Mesendoderm (in vitro differentiated cells): Measurements from ENCODE around the gene GPN3.
A peak's percentile ranks its signal among the peaks of the same experiment; 100 is the strongest.

Experiments
- DNase-seq: peaks from one replicate; pipeline ENCODE4 v3.0.0; 2013
- H2AK5ac ChIP-seq: 2 replicates; pipeline ENCODE4 v1.6.1; 2013; ENCODE audit warnings: low read length, inconsistent platforms
- H2BK120ac ChIP-seq: 2 replicates; pipeline ENCODE4 v1.6.1; 2013; ENCODE audit warnings: low read depth, mild to moderate bottlenecking, low read length, moderate library complexity, mixed read lengths
- H2BK15ac ChIP-seq: replicated peaks from 2 replicates; pipeline ENCODE4 v1.6.1; 2013; ENCODE audit warnings: low read depth, mild to moderate bottlenecking, moderate library complexity
- H2BK5ac ChIP-seq: 2 replicates; pipeline ENCODE4 v1.6.1; 2013; ENCODE audit warnings: low read length, inconsistent platforms
- H3K18ac ChIP-seq: 2 replicates; pipeline ENCODE4 v1.6.1; 2013; ENCODE audit warnings: mild to moderate bottlenecking, low read length, mixed read lengths
- H3K23ac ChIP-seq: one replicate; pipeline ENCODE4 v1.6.1; 2013; ENCODE audit warnings: low read length
- H3K27ac ChIP-seq: 2 replicates; pipeline ENCODE4 v1.5.1; 2013; ENCODE audit warnings: low read depth, mild to moderate bottlenecking, inconsistent platforms, low read length, moderate library complexity
- H3K27me3 ChIP-seq: 2 replicates; pipeline ENCODE4 v1.6.1; 2013; ENCODE audit warnings: low read length, control low read depth, mild to moderate bottlenecking, inconsistent platforms; ENCODE audit not compliant: insufficient read depth, poor library complexity
- H3K36me3 ChIP-seq: 2 replicates; pipeline ENCODE4 v1.6.1; 2013; ENCODE audit warnings: low read length, inconsistent platforms; ENCODE audit not compliant: control insufficient read depth, insufficient read depth
- H3K4ac ChIP-seq: one replicate; pipeline ENCODE4 v1.6.1; 2013; ENCODE audit warnings: low read depth, mild to moderate bottlenecking, low read length, moderate library complexity
- H3K4me1 ChIP-seq: 2 replicates; pipeline ENCODE4 v1.6.1; 2013; ENCODE audit warnings: low read depth, low read length, inconsistent platforms; ENCODE audit not compliant: control insufficient read depth
- H3K4me2 ChIP-seq: 2 replicates; pipeline ENCODE4 v1.6.1; 2013; ENCODE audit warnings: low read length
- H3K4me3 ChIP-seq: 2 replicates; pipeline ENCODE4 v1.5.1; 2013; ENCODE audit warnings: mild to moderate bottlenecking, low read length
- H3K56ac ChIP-seq: one replicate; pipeline ENCODE4 v1.6.1; 2013; ENCODE audit warnings: low read length
- H3K79me1 ChIP-seq: 2 replicates; pipeline ENCODE4 v1.6.1; 2013; ENCODE audit warnings: low read length, inconsistent platforms
- H3K79me2 ChIP-seq: 2 replicates; pipeline ENCODE4 v1.6.1; 2013; ENCODE audit warnings: mild to moderate bottlenecking, low read length; ENCODE audit not compliant: control insufficient read depth, insufficient read depth
- H3K9ac ChIP-seq: 2 replicates; pipeline ENCODE4 v1.6.1; 2013; ENCODE audit warnings: low read length, inconsistent platforms
- H4K5ac ChIP-seq: one replicate; pipeline ENCODE4 v1.6.1; 2013; ENCODE audit warnings: low read length
- H4K8ac ChIP-seq: one replicate; pipeline ENCODE4 v1.6.1; 2013; ENCODE audit warnings: low read depth, mild to moderate bottlenecking, control low read depth, low read length, moderate library complexity
- WGBS: extraction: QIAGEN DNeasy Blood & Tissue Kit; methylation state at CpG from one replicate; pipeline ENCODE4 v1.1.7; 2013; ENCODE audit warnings: low lambda C conversion rate, missing lambda C conversion rate; ENCODE audit not compliant: insufficient coverage; ENCODE audit errors: extremely low coverage; 5-methylcytosine and 5-hydroxymethylcytosine counted together

GPN3 gene

DNA sequence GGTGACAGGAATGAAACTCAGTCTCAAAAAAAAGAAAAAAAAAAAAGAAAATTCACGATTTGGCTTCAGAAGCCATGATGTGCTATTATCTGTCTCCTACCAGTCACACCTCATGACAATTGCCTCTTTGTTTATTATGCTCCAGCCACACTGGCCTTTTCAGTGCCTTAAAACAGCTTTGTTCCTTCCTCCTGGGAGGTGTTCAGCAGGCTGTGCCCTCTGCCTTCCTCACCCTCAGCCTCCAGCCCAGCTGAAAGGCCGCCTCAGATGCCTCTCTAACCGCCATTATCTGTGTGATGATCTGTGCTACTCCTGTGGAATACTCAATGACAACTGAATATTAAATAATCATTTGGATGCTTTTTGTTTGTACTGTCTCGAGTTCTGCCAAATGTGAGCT, 9.3 kb downstream of the GPN3 start:
- H4K5ac ChIP-seq: no peak overlapping the region
- no peak overlapping the region for H3K4me3 ChIP-seq
- H2BK5ac ChIP-seq: no peak overlapping the region
- no peaks in the 10 kb centered on the region for H3K27me3 ChIP-seq
- DNase-seq: no peak
- H3K18ac ChIP-seq: no peak overlapping the region
- no peak overlapping the region for H3K56ac ChIP-seq
- H3K4ac ChIP-seq: no peak overlapping the region
- peaks cover 3% of the 10 kb centered on the region for H3K36me3 ChIP-seq
- H3K4me1 ChIP-seq: no peaks in the 10 kb centered on the region
- no peaks in the 10 kb centered on the region for H3K79me2 ChIP-seq
- no peak overlapping the region for H4K8ac ChIP-seq
- no peak overlapping the region for H3K4me2 ChIP-seq
- H3K23ac ChIP-seq: no peak overlapping the region
- no CpG with 5 or more reads among the region's 4 CpGs for WGBS
- H2BK15ac ChIP-seq: no peak overlapping the region
- no peak overlapping the region for H2AK5ac ChIP-seq
- no peak overlapping the region for H3K9ac ChIP-seq
- peaks cover 1% of the 10 kb centered on the region for H3K79me1 ChIP-seq
- H2BK120ac ChIP-seq: no peak overlapping the region
- no peak overlapping the region for H3K27ac ChIP-seq

- Histone ChIP-seq H3K23ac (no peak overlapping the region), H2BK120ac (no peak overlapping the region), H2AK5ac (no peak overlapping the region), H3K4me1 (no peaks in the 10 kb centered on the region), H3K56ac (no peak overlapping the region), H3K9ac (no peak overlapping the region), H3K18ac (no peak overlapping the region), H2BK15ac (no peak overlapping the region), H3K79me1 (peaks cover 4% of the 10 kb centered on the region), H3K4me3 (no peak overlapping the region), H4K5ac (no peak overlapping the region), H3K79me2 (peaks cover 8% of the 10 kb centered on the region), H3K27me3 (no peaks in the 10 kb centered on the region), H3K4ac (no peak overlapping the region), H3K4me2 (no peak overlapping the region), H4K8ac (no peak overlapping the region), H3K36me3 (peaks cover under 1% of the 10 kb centered on the region), H2BK5ac (no peak overlapping the region), H3K27ac (no peak overlapping the region)
- WGBS: no CpG with 5 or more reads among the region's 4 CpGs
- DNase-seq: no peak
Measured at GRCh38 chr12:110453569-110454296, 14.3 kb downstream of the GPN3 start.

DNA sequence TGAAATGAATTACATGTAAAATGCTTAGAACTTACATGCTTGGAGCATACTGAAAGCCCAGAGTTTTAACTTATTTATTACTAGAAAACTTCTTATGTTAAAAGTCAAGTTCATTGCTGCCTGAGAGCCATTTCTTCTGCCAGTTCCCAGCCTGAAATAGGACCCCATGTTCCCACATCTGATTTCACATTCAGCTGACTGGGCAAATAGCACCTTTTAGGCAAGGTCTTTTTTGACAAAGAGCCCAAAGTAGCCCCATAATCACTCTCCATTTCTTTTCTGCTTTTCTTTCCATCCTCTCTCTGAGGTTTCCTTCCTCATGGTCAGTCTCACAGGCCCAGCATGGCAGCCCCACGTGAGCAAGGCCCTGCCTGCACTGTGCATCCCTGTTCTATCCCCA, 16.8 kb downstream of the GPN3 start:
- Histone ChIP-seq H3K4ac (no peak overlapping the region), H3K79me2 (peaks cover 20% of the 10 kb centered on the region), H3K4me2 (no peak overlapping the region), H3K18ac (no peak overlapping the region), H3K4me3 (no peak overlapping the region), H3K4me1 (no peaks in the 10 kb centered on the region), H4K8ac (no peak overlapping the region), H2BK120ac (no peak overlapping the region), H3K27me3 (no peaks in the 10 kb centered on the region), H3K27ac (no peak overlapping the region), H3K9ac (no peak overlapping the region), H4K5ac (no peak overlapping the region), H3K56ac (no peak overlapping the region), H3K79me1 (peaks cover 6% of the 10 kb centered on the region), H2AK5ac (no peak overlapping the region), H3K23ac (no peak overlapping the region), H2BK15ac (no peak overlapping the region), H3K36me3 (no peaks in the 10 kb centered on the region), H2BK5ac (no peak overlapping the region)
- no peak for DNase-seq
- WGBS: no CpG with 5 or more reads among the region's 1 CpG

DNA sequence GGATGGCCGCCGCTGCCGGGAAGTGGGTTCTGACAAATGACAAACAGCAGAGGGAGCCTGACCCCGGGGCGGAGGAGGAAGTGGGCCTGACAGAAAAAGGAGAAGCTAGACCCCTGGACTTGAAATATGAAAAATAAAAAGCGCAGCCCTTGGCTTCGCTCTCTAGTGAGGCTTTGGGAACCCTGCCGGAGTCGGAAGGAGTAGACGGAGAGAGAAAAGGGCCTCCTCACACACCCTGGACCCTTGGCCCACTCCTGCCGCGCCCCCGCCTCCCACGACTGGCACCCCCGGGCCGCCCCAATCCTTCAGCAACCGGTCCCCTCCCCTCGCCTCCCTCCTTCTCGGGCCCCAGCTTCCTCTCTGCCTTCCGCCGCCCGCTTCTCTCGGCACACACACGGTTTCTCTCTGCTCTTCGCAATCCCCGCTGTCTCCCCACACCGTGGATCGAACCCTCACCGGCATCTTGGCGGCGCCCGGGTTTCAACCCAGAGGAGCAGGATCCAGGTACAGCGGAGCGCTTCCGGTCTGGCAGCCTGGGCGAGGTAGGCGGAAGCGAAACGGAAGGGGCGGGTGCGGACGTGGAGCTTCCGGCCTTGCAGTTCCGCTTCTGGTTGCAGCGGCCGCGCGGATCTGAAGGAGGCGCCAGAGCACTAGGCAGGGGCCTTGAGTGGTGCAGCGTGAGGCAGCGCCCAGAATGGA, 18.1 kb downstream of the GPN3 start, which contains the start of gene ARPC3:
Gene ARPC3, minus strand, starts transcription at position 539 of the 699 bp plus-strand sequence. Its CDS starts 77 bp downstream, at position 462.
- Histone ChIP-seq H3K18ac (peak within 1 kb of the TSS; percentile 86), H2BK15ac (no peak within 1 kb of the TSS), H3K23ac (peak within 1 kb of the TSS; percentile 15), H3K27ac (peak within 1 kb of the TSS; percentile 61), H2AK5ac (no peak within 1 kb of the TSS), H3K56ac (peak within 1 kb of the TSS; percentile 97), H3K4me1 (no peaks in the 10 kb centered on the region), H3K4me3 (peak within 1 kb of the TSS; percentile 90), H2BK5ac (peak within 1 kb of the TSS; percentile 47), H3K9ac (peak within 1 kb of the TSS; percentile 95), H3K36me3 (peaks cover 2% of the 10 kb centered on the region), H3K79me2 (peaks cover 20% of the 10 kb centered on the region), H3K4me2 (peak within 1 kb of the TSS; percentile 81), H3K4ac (peak within 1 kb of the TSS; percentile 60), H4K5ac (peak within 1 kb of the TSS; percentile 81), H3K79me1 (peaks cover 6% of the 10 kb centered on the region), H3K27me3 (no peaks in the 10 kb centered on the region), H4K8ac (no peak within 1 kb of the TSS), H2BK120ac (peak within 1 kb of the TSS; percentile 30)
- WGBS: no CpG with 5 or more reads among the region's 51 CpGs
- peak; percentile 98 for DNase-seq

DNA sequence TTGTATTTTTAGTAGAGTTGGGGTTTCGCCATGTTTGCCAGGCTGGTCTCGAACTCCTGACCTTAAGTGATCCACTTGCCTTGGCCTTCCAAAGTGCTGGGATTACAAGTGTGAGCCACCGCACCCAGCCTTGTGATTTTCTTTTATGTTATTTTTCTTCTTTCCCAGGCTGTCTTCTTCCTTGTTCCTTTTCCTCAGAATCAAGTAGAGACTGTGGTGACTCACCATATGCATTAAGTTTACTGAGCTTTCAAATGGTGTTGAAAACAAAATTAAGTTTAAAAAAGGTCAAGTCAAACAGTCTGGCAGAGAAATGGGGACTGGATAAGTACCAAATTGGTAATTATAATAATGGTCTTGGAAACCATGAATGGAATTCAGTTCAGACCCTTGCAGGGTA, 23.6 kb downstream of the GPN3 start:
- Histone ChIP-seq H3K9ac (no peak overlapping the region), H3K23ac (no peak overlapping the region), H3K4me1 (no peaks in the 10 kb centered on the region), H4K8ac (no peak overlapping the region), H3K36me3 (peaks cover 3% of the 10 kb centered on the region), H3K4ac (no peak overlapping the region), H2BK120ac (no peak overlapping the region), H3K79me1 (peaks cover 5% of the 10 kb centered on the region), H2BK5ac (no peak overlapping the region), H3K56ac (no peak overlapping the region), H3K79me2 (peaks cover 18% of the 10 kb centered on the region), H3K27ac (no peak overlapping the region), H2BK15ac (no peak overlapping the region), H3K27me3 (no peaks in the 10 kb centered on the region), H3K18ac (no peak overlapping the region), H3K4me2 (no peak overlapping the region), H2AK5ac (no peak overlapping the region), H4K5ac (no peak overlapping the region), H3K4me3 (no peak overlapping the region)
- no CpG with 5 or more reads among the region's 3 CpGs for WGBS
- no peak for DNase-seq
